K562 (cell line): ENCODE results near the gene EVI5L. TPM values are rescaled to one million over a fixed set of nuclear protein-coding genes. Genes with fewer than 3 reads are reported as not detected.

Source experiments
- ATAC-seq: fragments of 200-7000 bp; cut with Tn5 transposase; 3 replicates; pipeline ENCODE4 v1.9.1; 2020; ENCODE audit warnings: moderate library complexity
- BruUV-seq: library from RNA; stranded (reverse); fragments of 400-500 nt; replicated peaks from 2 replicates; lab custom pipeline; 2021; lab: Mats Ljungman, UMichigan
- CTCF ChIA-PET: fragments of 300-600 bp; formaldehyde crosslinking; extraction: SDS; loops from one replicate; lab custom pipeline; 2021; ENCODE audit warnings: low intra/inter-chr PET ratio; lab: Yijun Ruan, JAX
- POLR2A ChIA-PET: fragments of 300-600, 350-650 bp; sonication (Branson Sonifier 250); formaldehyde crosslinking; extraction: SDS; loops from one replicate; lab custom pipeline; 2021; ENCODE audit warnings: antibody characterized with exemption, inconsistent platforms; lab: Yijun Ruan, JAX
- DNase-seq, 4 experiments: peaks; one replicate each; pipeline versions ENCODE4 v3.0.0 to v3.0.0-alpha.2; 2011 to 2018; ENCODE audit warnings: low spot score in 3 of 4, mixed read lengths in 3 of 4; ENCODE audit errors: extremely low read depth in 1 of 4
- FAIRE-seq: peaks from 2 replicates; lab custom pipeline; 2011; peaks lifted over from hg19 to GRCh38; lab: Jason Lieb, UNC
- H2AFZ ChIP-seq: 2 replicates; pipeline ENCODE4 v1.6.0; 2011; ENCODE audit warnings: low read depth, low read length, control low read depth, inconsistent platforms
- H3K27ac ChIP-seq: fragments of 200-600 bp; 3 replicates; pipeline ENCODE4 v1.8.0; 2011; ENCODE audit warnings: low read depth, mild to moderate bottlenecking, control low read depth, inconsistent platforms, low read length, moderate library complexity, mixed read lengths; ENCODE audit errors: extremely low read depth
- H3K27me3 ChIP-seq, 2 experiments: fragments of 300-600 bp in 1 of 2; 2 replicates in 1 of 2; 3 replicates in 1 of 2; pipeline versions ENCODE4 v1.6.0 to v1.8.0; 2011; ENCODE audit warnings: inconsistent platforms in 2 of 2, low read length in 2 of 2, mild to moderate bottlenecking in 1 of 2, mixed read lengths in 1 of 2, moderate library complexity in 1 of 2; ENCODE audit not compliant: control insufficient read depth in 2 of 2, insufficient read depth in 2 of 2
- H3K36me3 ChIP-seq: fragments of 300-600 bp; 3 replicates; pipeline ENCODE4 v1.8.0; 2011; ENCODE audit warnings: mild to moderate bottlenecking, low read length, inconsistent platforms; ENCODE audit not compliant: control insufficient read depth, insufficient read depth
- H3K4me1 ChIP-seq, 2 experiments: fragments of 200-600 bp in 1 of 2; replicated peaks in 1 of 2; 2 replicates in 1 of 2; 3 replicates in 1 of 2; pipeline versions ENCODE4 v1.5.1 to v1.8.0; 2011; ENCODE audit warnings: inconsistent platforms in 2 of 2, low read length in 2 of 2, mild to moderate bottlenecking in 1 of 2, mixed read lengths in 1 of 2, moderate library complexity in 1 of 2; ENCODE audit not compliant: control insufficient read depth in 2 of 2, insufficient read depth in 2 of 2
- H3K4me2 ChIP-seq: 2 replicates; pipeline ENCODE4 v1.6.1; 2011; ENCODE audit warnings: low read length, control low read depth, inconsistent platforms, mixed read lengths; ENCODE audit not compliant: insufficient read depth
- H3K4me3 ChIP-seq: fragments of 200-600 bp; sonication (generic), shearing (Covaris generic); 2 replicates; pipeline ENCODE4 v1.5.1; 2016; ENCODE audit warnings: control low read depth, inconsistent platforms
- H3K79me2 ChIP-seq: fragments of 200-600 bp; 3 replicates; pipeline ENCODE4 v1.8.0; 2011; ENCODE audit warnings: low read length, inconsistent platforms; ENCODE audit not compliant: control insufficient read depth, insufficient read depth
- H3K9ac ChIP-seq, 2 experiments: 2 replicates each; pipeline versions ENCODE4 v1.6.0 to v1.6.1; 2011; ENCODE audit warnings: low read depth in 2 of 2, low read length in 2 of 2, control low read depth in 1 of 2, inconsistent platforms in 1 of 2, mild to moderate bottlenecking in 1 of 2, mixed read lengths in 1 of 2; ENCODE audit not compliant: insufficient read depth in 1 of 2
- H3K9me1 ChIP-seq: one replicate; pipeline ENCODE4 v1.6.0; 2011; ENCODE audit warnings: inconsistent platforms, mild to moderate bottlenecking, low read length, moderate library complexity; ENCODE audit not compliant: control insufficient read depth, insufficient read depth
- H3K9me3 ChIP-seq: replicated peaks from 2 replicates; pipeline ENCODE4 v1.5.1; 2011; ENCODE audit warnings: low read depth, low read length, inconsistent platforms; ENCODE audit not compliant: control insufficient read depth, insufficient read depth
- H4K20me1 ChIP-seq: replicated peaks from 2 replicates; pipeline ENCODE4 v1.6.1; 2011; ENCODE audit warnings: low read length, inconsistent platforms, mixed read lengths; ENCODE audit not compliant: control insufficient read depth, insufficient read depth
- FOXA3 ChIP-seq, 2 experiments: fragments of 450-650 bp in 1 of 2; sonication (generic) in 1 of 2; formaldehyde crosslinking; IDR thresholded peaks in 1 of 2; conservative IDR thresholded peaks in 1 of 2; 2 replicates each; pipeline versions ENCODE4 v1.4.0 to v1.8.0; 2020 to 2022; ENCODE audit warnings: mild to moderate bottlenecking in 2 of 2, missing genetic modification reagents in 1 of 2
- HDAC8 ChIP-seq: fragments of 450-650 bp; IDR thresholded peaks from 2 replicates; pipeline ENCODE4 v1.6.1; 2016; ENCODE audit warnings: mild to moderate bottlenecking, missing genetic modification characterization, moderate library complexity, missing compliant biosample characterization
- HEY1 ChIP-seq: fragments of 250-450 bp; sonication (Bioruptor Pico); IDR thresholded peaks from 2 replicates; pipeline ENCODE4 v1.5.0; 2020; ENCODE audit warnings: mild to moderate bottlenecking, moderate library complexity, borderline replicate concordance
- SLC30A9 ChIP-seq: fragments of 250-450 bp; sonication (Bioruptor Pico); IDR thresholded peaks from 2 replicates; pipeline ENCODE4 v1.8.0; 2022; ENCODE audit warnings: mild to moderate bottlenecking, moderate library complexity
- SMAD1 ChIP-seq: fragments of 150-350 bp; IDR thresholded peaks from 2 replicates; pipeline ENCODE4 v1.6.1; 2014; ENCODE audit warnings: low read length, low read depth; ENCODE audit not compliant: partially characterized antibody
- ZNF263 ChIP-seq: sonication (generic); formaldehyde crosslinking; IDR thresholded peaks from 2 replicates; pipeline ENCODE4 v1.8.0; 2022; ENCODE audit warnings: mild to moderate bottlenecking, missing genetic modification reagents, borderline replicate concordance
- ZNF668 ChIP-seq: fragments of 250-450 bp; sonication (Bioruptor Pico); IDR thresholded peaks from 2 replicates; pipeline ENCODE4 v1.8.0; 2022; ENCODE audit warnings: mild to moderate bottlenecking, inconsistent platforms
- WGBS: fragments of 100-300 bp; shearing (Covaris generic); methylation state at CpG from one replicate; pipeline ENCODE4 v1.1.6; 2016; ENCODE audit warnings: low coverage, mixed read lengths; ENCODE audit not compliant: insufficient coverage; ENCODE audit errors: missing lambda C conversion rate; 5-methylcytosine and 5-hydroxymethylcytosine counted together
- in situ Hi-C: fragments of 300-500 bp; cut with MboI; formaldehyde crosslinking; loops from 4 replicates; pipeline ENCODE4 v1.15.0; 2018; ENCODE audit warnings: inconsistent platforms, mixed read lengths
- intact Hi-C: fragments of 100-400 bp; cut with micrococcal nuclease; formaldehyde crosslinking; loops from 2 replicates; pipeline ENCODE4 v1.14.2; 2022
- polyA plus RNA-seq, 8 experiments: library from polyadenylated mRNA; depleted of rRNA in 4 of 8; stranded (reverse) in 5 of 8; unstranded in 3 of 8; fragments of >200 nt; fragmentation: Nextera tagmentation in 2 of 8; fragmentation: Illumina TruSeq in 1 of 8; extraction: Ambion mirVana in 2 of 8; extraction: Trizol in 1 of 8; gene quantifications; 2 replicates each; pipeline versions ENCODE4 v1.2.1 to v1.2.3, GENCODE V29; 2011 to 2014; ENCODE audit warnings: inconsistent platforms in 1 of 8, missing spikeins in 1 of 8
- total RNA-seq, 7 experiments: library from RNA; depleted of rRNA in 6 of 7; stranded (reverse); fragments of >200 nt in 6 of 7; fragmentation: Illumina TruSeq in 2 of 7; extraction: Trizol in 2 of 7; gene quantifications; 2 replicates each; pipeline versions ENCODE4 v1.2.1 to v1.2.3, GENCODE V29; 2011 to 2021; ENCODE audit warnings: low replicate concordance in 1 of 7

Gene EVI5L
- total and polyA plus RNA-seq, 9 of the 15 experiments (the other 6 are each of a cell fraction or from before 2014, with no cell fraction given): 0.69 to 1.8 (median 1.2) TPM; not detected in 2

DNA sequence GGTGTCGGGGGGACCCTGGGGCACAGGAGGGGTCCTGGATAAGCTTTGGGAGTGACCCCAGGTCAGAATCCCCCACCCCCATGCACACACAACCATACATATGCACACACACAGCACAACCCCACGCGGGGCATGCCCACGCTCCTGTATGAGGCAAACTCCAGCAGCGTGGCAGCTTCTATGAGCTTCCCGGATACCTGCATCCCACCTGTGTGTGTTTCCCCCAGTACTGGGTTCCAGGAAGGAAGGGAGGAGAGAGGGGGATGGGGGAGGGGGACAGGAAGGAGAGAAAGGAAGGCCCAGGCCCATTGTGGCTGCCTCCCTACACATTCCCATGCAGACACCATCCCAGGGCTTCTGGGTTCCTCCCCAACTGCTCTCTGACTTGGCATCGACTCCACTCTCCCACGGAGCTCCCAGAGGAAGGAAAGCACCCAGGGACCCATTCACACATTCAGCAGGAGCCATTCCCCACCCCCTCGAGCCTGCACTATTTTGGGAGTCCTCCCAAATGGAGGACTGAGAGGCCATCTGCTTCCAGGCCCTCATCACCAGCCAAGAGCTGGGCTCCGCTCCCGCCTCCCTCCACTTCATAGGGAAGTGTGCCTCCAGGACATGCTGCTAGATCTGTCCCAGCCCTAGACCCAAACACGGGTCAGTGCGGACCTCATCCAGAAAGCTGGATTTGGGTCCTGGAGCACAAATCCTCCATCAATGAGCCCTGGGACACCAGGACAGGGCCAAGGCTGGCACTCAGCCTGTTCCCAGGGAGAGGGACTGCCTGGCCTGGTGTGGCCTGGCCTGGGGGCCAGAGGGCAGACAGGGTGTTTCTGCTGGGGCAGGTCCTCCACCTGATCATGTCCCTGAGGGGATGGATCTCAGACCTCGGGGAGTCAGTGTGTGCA is 30.9 kb downstream of the EVI5L start:
- FAIRE-seq: no peak
- H3K27me3 ChIP-seq: no peaks in the 10 kb centered on the region
- in situ Hi-C loops: no loop called here
- no peak overlapping the region for H3K4me2 ChIP-seq
- POLR2A ChIA-PET: interaction anchor here (0.5 kb wide), 1 partner anchor 731 kb away, joined by 4 read pairs; no protein-coding TSS in a partner anchor
- no peak overlapping the region for H3K4me3 ChIP-seq
- TF ChIP-seq ZNF263 (CRISPR knock-in tag) (peak; percentile 81), HDAC8 (tag) (no peak), ZNF668 (no peak), FOXA3 (CRISPR knock-in tag; conservative IDR thresholded peaks at IDR 0.05 in 1 of 2, IDR thresholded peaks at IDR 0.05 in 1 of 2) (no peak), HEY1 (CRISPR knock-in tag) (no peak), SMAD1 (no peak), SLC30A9 (CRISPR knock-in tag) (no peak)
- TF ChIP-seq, all 486 proteins: peak for 1
- WGBS: 68% methylated on average over 13 of the region's 14 CpGs
- CTCF ChIA-PET: no interaction called here
- H3K79me2 ChIP-seq: no peaks in the 10 kb centered on the region
- H3K36me3 ChIP-seq: no peaks in the 10 kb centered on the region
- H3K4me1 ChIP-seq: peaks cover 22 to 91% of the 10 kb centered on the region in 2 experiments
- intact Hi-C loops: no loop called here
- H3K9me3 ChIP-seq: no peaks in the 10 kb centered on the region
- no peak for DNase-seq
- H3K27ac ChIP-seq: no peak overlapping the region
- H2AFZ ChIP-seq: no peak overlapping the region
- H4K20me1 ChIP-seq: no peaks in the 10 kb centered on the region
- H3K9ac ChIP-seq: peak overlapping the region in 1 of 2 experiments; percentile 86; a peak in 2 of 4 replicates
- no peak for ATAC-seq
- H3K9me1 ChIP-seq: peaks cover 6% of the 10 kb centered on the region
- BruUV-seq: no TSS peak
